Measurements from ENCODE around the gene INTS13. TPM values are rescaled to one million over a fixed set of nuclear protein-coding genes. Genes with fewer than 3 reads are reported as not detected.

The INTS13 gene
- total RNA-seq, 1 experiment from 2014 or later = 67.8 TPM

GRCh38 chr12:26870491-26871419 is 67.0 kb downstream of the INTS13 start:
- H3K27me3 Mint-ChIP-seq (ENCODE audit: insufficient read depth, unreplicated experiment) = no peaks in the 10 kb centered on the region
- TF ChIP-seq, protein P1, sequence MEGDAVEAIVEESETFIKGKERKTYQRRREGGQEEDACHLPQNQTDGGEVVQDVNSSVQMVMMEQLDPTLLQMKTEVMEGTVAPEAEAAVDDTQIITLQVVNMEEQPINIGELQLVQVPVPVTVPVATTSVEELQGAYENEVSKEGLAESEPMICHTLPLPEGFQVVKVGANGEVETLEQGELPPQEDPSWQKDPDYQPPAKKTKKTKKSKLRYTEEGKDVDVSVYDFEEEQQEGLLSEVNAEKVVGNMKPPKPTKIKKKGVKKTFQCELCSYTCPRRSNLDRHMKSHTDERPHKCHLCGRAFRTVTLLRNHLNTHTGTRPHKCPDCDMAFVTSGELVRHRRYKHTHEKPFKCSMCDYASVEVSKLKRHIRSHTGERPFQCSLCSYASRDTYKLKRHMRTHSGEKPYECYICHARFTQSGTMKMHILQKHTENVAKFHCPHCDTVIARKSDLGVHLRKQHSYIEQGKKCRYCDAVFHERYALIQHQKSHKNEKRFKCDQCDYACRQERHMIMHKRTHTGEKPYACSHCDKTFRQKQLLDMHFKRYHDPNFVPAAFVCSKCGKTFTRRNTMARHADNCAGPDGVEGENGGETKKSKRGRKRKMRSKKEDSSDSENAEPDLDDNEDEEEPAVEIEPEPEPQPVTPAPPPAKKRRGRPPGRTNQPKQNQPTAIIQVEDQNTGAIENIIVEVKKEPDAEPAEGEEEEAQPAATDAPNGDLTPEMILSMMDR (IDR thresholded peaks at IDR 0.05; ENCODE audit: unreplicated experiment) = no peak
- H3K36me3 Mint-ChIP-seq (ENCODE audit: insufficient read depth, unreplicated experiment) = no peaks in the 10 kb centered on the region
- peak; percentile 93 for DNase-seq (ENCODE audit: unreplicated experiment)
- no peaks in the 10 kb centered on the region for H3K9me3 Mint-ChIP-seq (ENCODE audit: unreplicated experiment)
- peak overlapping the region; percentile 36 for H3K27ac Mint-ChIP-seq (ENCODE audit: low read depth, unreplicated experiment)
- ChIA-PET POLR2A (interaction anchor here (0.7 to 1.2 kb wide), 2 partner anchors 18 to 38 kb away, joined by 3 to 4 read pairs; partner anchors contain the start of gene ITPR2), CTCF (interaction anchor here (1.1 to 3.9 kb wide), 5 partner anchors 7 to 38 kb away, joined by 3 to 33 read pairs (median 7); partner anchors contain the start of gene ITPR2)
- BruUV-seq (replicated peaks) = no TSS peak
- H3K4me1 Mint-ChIP-seq (ENCODE audit: insufficient read depth, unreplicated experiment) = peaks cover 16% of the 10 kb centered on the region
- intact Hi-C loops (cut with micrococcal nuclease) = loop anchor here (10.0 kb wide), 1 partner anchor 776 kb away; no protein-coding TSS in a partner anchor
- H3K4me3 Mint-ChIP-seq (ENCODE audit: unreplicated experiment) = peak overlapping the region; percentile 53

GRCh38 chr12:26869908-26870459 is 67.8 kb downstream of the INTS13 start:
- Mint-ChIP-seq H3K27ac (ENCODE audit: low read depth, unreplicated experiment) (peak overlapping the region; percentile 36), H3K9me3 (ENCODE audit: unreplicated experiment) (no peaks in the 10 kb centered on the region), H3K27me3 (ENCODE audit: insufficient read depth, unreplicated experiment) (no peaks in the 10 kb centered on the region), H3K36me3 (ENCODE audit: insufficient read depth, unreplicated experiment) (no peaks in the 10 kb centered on the region), H3K4me3 (ENCODE audit: unreplicated experiment) (peak overlapping the region; percentile 53), H3K4me1 (ENCODE audit: insufficient read depth, unreplicated experiment) (peaks cover 16% of the 10 kb centered on the region)
- TF ChIP-seq, protein P1 (IDR thresholded peaks at IDR 0.05; ENCODE audit: unreplicated experiment) = no peak
- no peak for DNase-seq (ENCODE audit: unreplicated experiment)
- intact Hi-C loops (cut with micrococcal nuclease) = loop anchor here (10.0 kb wide), 1 partner anchor 775 kb away; no protein-coding TSS in a partner anchor
- ChIA-PET CTCF (interaction anchor here (0.6 to 3.9 kb wide), 6 partner anchors 10 to 104 kb away, joined by 3 to 33 read pairs (median 4); partner anchors contain the start of gene ITPR2), POLR2A (interaction anchor here (0.6 to 0.7 kb wide), 2 partner anchors 15 to 37 kb away, joined by 3 to 4 read pairs; partner anchors contain the start of gene ITPR2)
- no TSS peak for BruUV-seq (replicated peaks)

DNA sequence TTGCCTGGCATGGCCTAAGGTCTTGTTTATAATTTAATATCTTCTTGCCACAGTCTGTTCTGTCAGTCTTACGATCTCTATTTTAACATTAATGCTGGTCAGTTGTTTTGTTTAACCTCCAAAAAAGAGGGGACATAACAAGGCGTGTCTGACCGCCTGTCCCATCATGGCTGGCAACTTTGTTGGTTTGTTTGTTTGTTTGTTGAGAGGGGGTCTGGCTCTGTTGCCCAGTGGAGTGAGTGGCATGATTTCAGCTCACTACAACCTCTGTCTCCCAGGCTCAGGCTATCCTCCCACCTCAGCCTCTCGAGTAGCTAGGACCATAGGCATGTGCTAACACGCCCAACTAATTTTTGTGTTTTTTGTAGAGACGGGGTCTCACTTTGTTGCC is 68.7 kb downstream of the INTS13 start:
- CTCF ChIA-PET = interaction anchor here (0.9 to 3.9 kb wide), 5 partner anchors 11 to 22 kb away, joined by 3 to 33 read pairs (median 4); no protein-coding TSS in a partner anchor
- TF ChIP-seq, protein P1 (IDR thresholded peaks at IDR 0.05; ENCODE audit: unreplicated experiment) = no peak
- H3K36me3 Mint-ChIP-seq (ENCODE audit: insufficient read depth, unreplicated experiment) = no peaks in the 10 kb centered on the region
- H3K27ac Mint-ChIP-seq (ENCODE audit: low read depth, unreplicated experiment) = no peak overlapping the region
- peaks cover 16% of the 10 kb centered on the region for H3K4me1 Mint-ChIP-seq (ENCODE audit: insufficient read depth, unreplicated experiment)
- H3K27me3 Mint-ChIP-seq (ENCODE audit: insufficient read depth, unreplicated experiment) = no peaks in the 10 kb centered on the region
- intact Hi-C loops (cut with micrococcal nuclease) = no loop called here
- H3K9me3 Mint-ChIP-seq (ENCODE audit: unreplicated experiment) = no peaks in the 10 kb centered on the region
- no peak overlapping the region for H3K4me3 Mint-ChIP-seq (ENCODE audit: unreplicated experiment)
- POLR2A ChIA-PET = interaction anchor here (0.6 kb wide), 1 partner anchor 14 kb away, joined by 4 read pairs; no protein-coding TSS in a partner anchor
- no TSS peak for BruUV-seq (replicated peaks)
- no peak for DNase-seq (ENCODE audit: unreplicated experiment)
